Stomach (tissue), 4 donors: ENCODE measurements around the gene XG.

Source experiments
- POLR2A ChIP-seq, 4 donors: fragments of 450-650 bp; IDR thresholded peaks; one replicate each; pipeline ENCODE4 v1.6.1; 2016; ENCODE audit warnings: antibody characterized with exemption in 4 of 4, control low read depth in 2 of 4, mild to moderate bottlenecking in 1 of 4, moderate library complexity in 1 of 4
- TF ChIP-seq, protein P1 (sequence below), 7 experiments: fragments of 450-650 bp in 4 of 7; fragments of 200-600 bp in 3 of 7; sonication (generic) in 3 of 7; IDR thresholded peaks; one replicate each; pipeline ENCODE4 v1.5.1; 2016 to 2019; ENCODE audit warnings: antibody characterized with exemption in 7 of 7, control low read depth in 2 of 7, mild to moderate bottlenecking in 1 of 7

GRCh38 chrX:2751291-2751690 lies 549 bp upstream of the XG start:
- no peak for TF ChIP-seq POLR2A (IDR thresholded peaks at IDR 0.05)
- TF ChIP-seq, protein P1, sequence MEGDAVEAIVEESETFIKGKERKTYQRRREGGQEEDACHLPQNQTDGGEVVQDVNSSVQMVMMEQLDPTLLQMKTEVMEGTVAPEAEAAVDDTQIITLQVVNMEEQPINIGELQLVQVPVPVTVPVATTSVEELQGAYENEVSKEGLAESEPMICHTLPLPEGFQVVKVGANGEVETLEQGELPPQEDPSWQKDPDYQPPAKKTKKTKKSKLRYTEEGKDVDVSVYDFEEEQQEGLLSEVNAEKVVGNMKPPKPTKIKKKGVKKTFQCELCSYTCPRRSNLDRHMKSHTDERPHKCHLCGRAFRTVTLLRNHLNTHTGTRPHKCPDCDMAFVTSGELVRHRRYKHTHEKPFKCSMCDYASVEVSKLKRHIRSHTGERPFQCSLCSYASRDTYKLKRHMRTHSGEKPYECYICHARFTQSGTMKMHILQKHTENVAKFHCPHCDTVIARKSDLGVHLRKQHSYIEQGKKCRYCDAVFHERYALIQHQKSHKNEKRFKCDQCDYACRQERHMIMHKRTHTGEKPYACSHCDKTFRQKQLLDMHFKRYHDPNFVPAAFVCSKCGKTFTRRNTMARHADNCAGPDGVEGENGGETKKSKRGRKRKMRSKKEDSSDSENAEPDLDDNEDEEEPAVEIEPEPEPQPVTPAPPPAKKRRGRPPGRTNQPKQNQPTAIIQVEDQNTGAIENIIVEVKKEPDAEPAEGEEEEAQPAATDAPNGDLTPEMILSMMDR (IDR thresholded peaks at IDR 0.05), result no peak
